ENCODE results near the gene ILK.

Gene ILK

GRCh38 chr11:6594142-6594768, 9.3 kb upstream of the ILK start:
- Histone ChIP-seq H3K18ac (ENCODE audit: low read depth in 1 of 2, low read length in 2 of 2) (no peak overlapping the region), H2AK5ac (ENCODE audit: low read length, severe bottlenecking) (no peak overlapping the region), H3K23ac (ENCODE audit: low read length in 2 of 2) (no peak overlapping the region), H4K91ac (ENCODE audit: low read length) (no peak overlapping the region), H2BK5ac (ENCODE audit: low read depth, low read length, poor library complexity, severe bottlenecking) (no peak overlapping the region), H3K27me3 (ENCODE audit: control insufficient read depth in 1 of 2, insufficient read depth in 1 of 2, low read length in 2 of 2) (no peaks in the 10 kb centered on the region), H3K4ac (ENCODE audit: low read depth in 1 of 2, low read length in 2 of 2) (no peak overlapping the region), H3K9me3 (ENCODE audit: control insufficient read depth, low read length) (no peaks in the 10 kb centered on the region), H3K27ac (ENCODE audit: low read length, poor library complexity, severe bottlenecking) (no peak overlapping the region), H3K79me1 (replicated peaks; ENCODE audit: low read length, poor library complexity, severe bottlenecking) (peaks cover 29% of the 10 kb centered on the region), H2AFZ (ENCODE audit: low read depth, low read length) (no peak overlapping the region), H2BK12ac (ENCODE audit: low read length in 2 of 2) (no peak overlapping the region), H3K4me2 (ENCODE audit: low read length, poor library complexity, severe bottlenecking) (no peak overlapping the region), H4K8ac (ENCODE audit: low read length) (no peak overlapping the region), H2BK120ac (ENCODE audit: low read depth, low read length) (no peak overlapping the region), H2BK15ac (ENCODE audit: low read depth, poor library complexity, severe bottlenecking) (no peak overlapping the region), H3K4me1 (ENCODE audit: control insufficient read depth, insufficient read depth, low read depth, low read length) (no peaks in the 10 kb centered on the region), H3K9ac (ENCODE audit: low read length) (no peak overlapping the region), H3K14ac (ENCODE audit: low read length in 2 of 2) (no peak overlapping the region), H3K4me3 (ENCODE audit: insufficient read depth in 1 of 2, low read depth in 1 of 2, low read length in 2 of 2) (no peak overlapping the region), H3K36me3 (ENCODE audit: control insufficient read depth in 1 of 2, insufficient read depth in 2 of 2, low read depth in 1 of 2, low read length in 2 of 2) (peaks cover 15 to 74% of the 10 kb centered on the region in 2 experiments)
- 98% methylated on average over 3 of the region's 3 CpGs for WGBS
- DNase-seq, result no peak

GRCh38 chr11:6596239-6596877, 7.2 kb upstream of the ILK start:
- no peaks in the 10 kb centered on the region for H3K4me1 ChIP-seq (ENCODE audit: control insufficient read depth, insufficient read depth, low read depth, low read length)
- DNase-seq, result no peak
- H3K27ac ChIP-seq (ENCODE audit: low read length, poor library complexity, severe bottlenecking), result no peak overlapping the region
- H3K4ac ChIP-seq (ENCODE audit: low read depth in 1 of 2, low read length in 2 of 2), result no peak overlapping the region
- no peak overlapping the region for H2BK12ac ChIP-seq (ENCODE audit: low read length in 2 of 2)
- H3K23ac ChIP-seq (ENCODE audit: low read length in 2 of 2), result no peak overlapping the region
- no peak overlapping the region for H2BK5ac ChIP-seq (ENCODE audit: low read depth, low read length, poor library complexity, severe bottlenecking)
- peaks cover 45% of the 10 kb centered on the region for H3K79me1 ChIP-seq (replicated peaks; ENCODE audit: low read length, poor library complexity, severe bottlenecking)
- H3K9me3 ChIP-seq (ENCODE audit: control insufficient read depth, low read length), result no peaks in the 10 kb centered on the region
- no peak overlapping the region for H3K4me3 ChIP-seq (ENCODE audit: insufficient read depth in 1 of 2, low read depth in 1 of 2, low read length in 2 of 2)
- H3K18ac ChIP-seq (ENCODE audit: low read depth in 1 of 2, low read length in 2 of 2), result no peak overlapping the region
- H3K36me3 ChIP-seq (ENCODE audit: control insufficient read depth in 1 of 2, insufficient read depth in 2 of 2, low read depth in 1 of 2, low read length in 2 of 2), result peaks cover 35 to 94% of the 10 kb centered on the region in 2 experiments
- H3K14ac ChIP-seq (ENCODE audit: low read length in 2 of 2), result no peak overlapping the region
- peak overlapping the region; percentile 0 for H3K9ac ChIP-seq (ENCODE audit: low read length)
- H2BK15ac ChIP-seq (ENCODE audit: low read depth, poor library complexity, severe bottlenecking), result no peak overlapping the region
- H4K8ac ChIP-seq (ENCODE audit: low read length), result no peak overlapping the region
- H4K91ac ChIP-seq (ENCODE audit: low read length), result no peak overlapping the region
- H3K4me2 ChIP-seq (ENCODE audit: low read length, poor library complexity, severe bottlenecking), result no peak overlapping the region
- 88% methylated on average over 5 of the region's 5 CpGs for WGBS
- H2AK5ac ChIP-seq (ENCODE audit: low read length, severe bottlenecking), result no peak overlapping the region
- no peak overlapping the region for H2AFZ ChIP-seq (ENCODE audit: low read depth, low read length)
- no peak overlapping the region for H2BK120ac ChIP-seq (ENCODE audit: low read depth, low read length)
- no peaks in the 10 kb centered on the region for H3K27me3 ChIP-seq (ENCODE audit: control insufficient read depth in 1 of 2, insufficient read depth in 1 of 2, low read length in 2 of 2)

- Histone ChIP-seq H3K18ac (ENCODE audit: low read depth in 1 of 2, low read length in 2 of 2) (no peak overlapping the region), H3K23ac (ENCODE audit: low read length in 2 of 2) (no peak overlapping the region), H3K4me1 (ENCODE audit: control insufficient read depth, insufficient read depth, low read depth, low read length) (peaks cover 8% of the 10 kb centered on the region), H3K27ac (ENCODE audit: low read length, poor library complexity, severe bottlenecking) (no peak overlapping the region), H2BK15ac (ENCODE audit: low read depth, poor library complexity, severe bottlenecking) (no peak overlapping the region), H3K36me3 (ENCODE audit: control insufficient read depth in 1 of 2, insufficient read depth in 2 of 2, low read depth in 1 of 2, low read length in 2 of 2) (peaks cover 40 to 78% of the 10 kb centered on the region in 2 experiments), H2BK120ac (ENCODE audit: low read depth, low read length) (no peak overlapping the region), H3K4me3 (ENCODE audit: insufficient read depth in 1 of 2, low read depth in 1 of 2, low read length in 2 of 2) (no peak overlapping the region), H2AFZ (ENCODE audit: low read depth, low read length) (no peak overlapping the region), H4K91ac (ENCODE audit: low read length) (no peak overlapping the region), H3K9ac (ENCODE audit: low read length) (no peak overlapping the region), H3K4me2 (ENCODE audit: low read length, poor library complexity, severe bottlenecking) (no peak overlapping the region), H4K8ac (ENCODE audit: low read length) (no peak overlapping the region), H2AK5ac (ENCODE audit: low read length, severe bottlenecking) (no peak overlapping the region), H2BK12ac (ENCODE audit: low read length in 2 of 2) (no peak overlapping the region), H3K14ac (ENCODE audit: low read length in 2 of 2) (no peak overlapping the region), H3K9me3 (ENCODE audit: control insufficient read depth, low read length) (no peaks in the 10 kb centered on the region), H3K4ac (ENCODE audit: low read depth in 1 of 2, low read length in 2 of 2) (no peak overlapping the region), H3K79me1 (replicated peaks; ENCODE audit: low read length, poor library complexity, severe bottlenecking) (peaks cover 38% of the 10 kb centered on the region), H3K27me3 (ENCODE audit: control insufficient read depth in 1 of 2, insufficient read depth in 1 of 2, low read length in 2 of 2) (no peaks in the 10 kb centered on the region), H2BK5ac (ENCODE audit: low read depth, low read length, poor library complexity, severe bottlenecking) (no peak overlapping the region)
- no peak for DNase-seq
- 98% methylated on average over 3 of the region's 3 CpGs for WGBS
These were observed 5.0 kb upstream of the ILK start for GRCh38 chr11:6598555-6598954.

GRCh38 chr11:6599449-6599848, 4.1 kb upstream of the ILK start:
- H3K4me3 ChIP-seq (ENCODE audit: insufficient read depth in 1 of 2, low read depth in 1 of 2, low read length in 2 of 2), result no peak overlapping the region
- no peak overlapping the region for H4K91ac ChIP-seq (ENCODE audit: low read length)
- no peak overlapping the region for H3K14ac ChIP-seq (ENCODE audit: low read length in 2 of 2)
- no peak overlapping the region for H3K4me2 ChIP-seq (ENCODE audit: low read length, poor library complexity, severe bottlenecking)
- H3K36me3 ChIP-seq (ENCODE audit: control insufficient read depth in 1 of 2, insufficient read depth in 2 of 2, low read depth in 1 of 2, low read length in 2 of 2), result peaks cover 36 to 69% of the 10 kb centered on the region in 2 experiments
- peaks cover 8% of the 10 kb centered on the region for H3K4me1 ChIP-seq (ENCODE audit: control insufficient read depth, insufficient read depth, low read depth, low read length)
- no peak overlapping the region for H3K27ac ChIP-seq (ENCODE audit: low read length, poor library complexity, severe bottlenecking)
- H2BK12ac ChIP-seq (ENCODE audit: low read length in 2 of 2), result no peak overlapping the region
- no peak overlapping the region for H3K18ac ChIP-seq (ENCODE audit: low read depth in 1 of 2, low read length in 2 of 2)
- H2BK5ac ChIP-seq (ENCODE audit: low read depth, low read length, poor library complexity, severe bottlenecking), result no peak overlapping the region
- H3K23ac ChIP-seq (ENCODE audit: low read length in 2 of 2), result no peak overlapping the region
- DNase-seq, result no peak
- H3K4ac ChIP-seq (ENCODE audit: low read depth in 1 of 2, low read length in 2 of 2), result no peak overlapping the region
- WGBS, result 100% methylated on average over 1 of the region's 1 CpG
- no peak overlapping the region for H2BK15ac ChIP-seq (ENCODE audit: low read depth, poor library complexity, severe bottlenecking)
- H3K9me3 ChIP-seq (ENCODE audit: control insufficient read depth, low read length), result no peaks in the 10 kb centered on the region
- no peak overlapping the region for H2BK120ac ChIP-seq (ENCODE audit: low read depth, low read length)
- H4K8ac ChIP-seq (ENCODE audit: low read length), result no peak overlapping the region
- no peak overlapping the region for H2AFZ ChIP-seq (ENCODE audit: low read depth, low read length)
- no peaks in the 10 kb centered on the region for H3K27me3 ChIP-seq (ENCODE audit: control insufficient read depth in 1 of 2, insufficient read depth in 1 of 2, low read length in 2 of 2)
- H3K9ac ChIP-seq (ENCODE audit: low read length), result no peak overlapping the region
- peaks cover 35% of the 10 kb centered on the region for H3K79me1 ChIP-seq (replicated peaks; ENCODE audit: low read length, poor library complexity, severe bottlenecking)
- no peak overlapping the region for H2AK5ac ChIP-seq (ENCODE audit: low read length, severe bottlenecking)
